ENCODE measurements around the gene ACVRL1.

Gene ACVRL1

DNA sequence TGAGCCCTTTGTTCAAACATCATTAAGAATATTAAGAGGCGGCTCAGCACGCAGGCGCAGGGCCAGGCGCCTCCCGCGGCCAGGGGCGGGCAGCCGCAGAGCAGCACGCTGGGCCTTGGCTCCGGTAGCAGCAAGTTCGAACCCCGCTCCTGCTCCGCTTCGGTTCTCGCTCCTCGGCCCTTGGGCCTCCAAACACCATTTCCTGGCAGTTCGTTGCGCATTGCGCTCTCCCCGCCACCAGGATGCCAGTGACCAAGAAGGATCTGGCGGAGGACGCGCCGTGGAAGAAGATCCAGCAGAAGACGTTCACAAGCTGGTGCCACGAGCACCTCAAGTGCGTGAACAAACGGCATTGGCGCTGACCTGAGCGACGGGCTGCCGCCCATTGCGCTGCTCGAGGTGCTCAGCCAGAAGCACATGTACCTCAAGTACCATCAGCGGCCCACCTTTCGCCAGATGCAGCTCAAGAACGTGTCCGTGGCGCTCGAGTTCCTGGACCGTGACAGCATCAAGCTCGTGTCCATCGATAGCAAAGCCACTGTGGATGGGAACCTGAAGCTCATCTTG lies 6.9 kb upstream of the ACVRL1 start:
- DNase-seq, result no peak

DNA sequence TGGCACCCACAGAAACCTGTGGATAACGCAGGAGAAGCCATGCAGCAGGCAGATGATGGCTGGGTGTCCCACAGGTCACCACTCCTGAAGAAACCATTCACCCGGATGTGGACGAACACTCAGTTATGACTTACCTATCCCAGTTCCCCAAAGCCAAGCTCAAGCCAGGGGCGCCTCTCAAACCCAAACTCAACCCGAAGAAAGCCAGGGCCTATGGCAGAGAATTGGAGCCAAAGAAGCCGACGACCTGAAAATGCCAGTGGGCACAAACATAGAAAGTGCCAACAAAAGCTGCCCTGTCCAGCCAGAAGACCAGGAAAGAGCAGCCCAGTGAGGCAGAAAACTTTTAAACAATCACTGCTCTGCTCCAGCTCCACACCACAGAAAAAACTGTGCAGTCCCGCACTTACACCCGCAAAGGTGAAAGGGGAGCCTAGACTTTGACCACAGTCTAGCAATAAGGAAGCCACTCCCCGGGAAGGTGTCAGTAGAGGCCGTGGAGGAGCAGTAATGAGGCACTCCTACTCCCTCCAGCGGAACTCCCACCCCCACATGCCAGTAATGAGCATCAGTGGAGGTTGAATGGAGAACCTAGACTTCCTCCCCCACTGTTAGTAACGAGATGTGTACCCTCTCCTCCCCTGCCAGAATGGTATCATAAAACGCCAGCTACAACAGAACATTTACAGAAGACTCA lies 6.0 kb upstream of the ACVRL1 start:
- no peak for DNase-seq

DNA sequence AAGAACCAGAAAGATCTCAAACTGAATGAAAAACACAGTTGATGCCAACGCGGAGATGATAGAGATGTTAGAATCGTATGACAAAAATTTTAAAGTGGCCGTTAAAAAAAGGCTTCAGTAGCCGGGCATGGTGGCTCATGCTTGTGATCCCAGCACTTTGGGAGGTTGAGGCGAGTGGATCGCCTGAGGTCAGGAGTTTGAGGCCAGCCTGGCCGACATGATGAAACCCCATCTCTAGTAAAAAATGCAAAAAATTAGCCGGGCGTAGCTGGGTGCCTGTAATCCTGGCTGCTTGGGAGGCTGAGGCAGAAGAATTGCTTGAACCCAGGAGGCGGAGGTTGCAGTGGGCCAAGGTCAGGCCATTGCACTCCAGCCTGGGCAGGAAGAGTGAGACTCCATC lies 5.4 kb upstream of the ACVRL1 start:
- DNase-seq, result no peak

DNA sequence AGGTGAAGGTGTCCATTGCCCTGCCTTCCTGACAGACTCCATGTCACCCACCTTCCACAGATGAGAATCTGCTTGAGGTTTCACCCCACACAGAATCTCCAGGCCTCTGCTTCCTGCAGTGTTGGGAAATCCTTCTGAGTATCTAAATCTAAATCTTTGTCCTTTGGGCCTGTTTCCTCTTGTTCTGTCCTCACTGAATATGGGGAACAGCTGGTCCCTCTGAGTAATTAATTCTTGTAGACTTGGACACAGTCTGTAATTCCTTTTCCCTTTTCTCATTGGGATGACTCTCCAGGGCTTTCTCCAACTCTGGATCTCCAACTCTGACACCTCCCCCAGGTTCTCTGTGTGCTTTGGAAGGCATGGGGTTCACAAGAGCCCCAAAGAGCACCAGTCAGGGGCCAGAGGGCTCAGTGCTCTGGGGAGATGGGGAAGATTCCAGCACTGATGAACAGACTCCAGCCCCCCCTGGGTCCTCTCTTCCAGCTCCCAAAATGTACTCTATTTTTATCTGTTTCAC lies 2.3 kb upstream of the ACVRL1 start:
- no peak for DNase-seq

DNA sequence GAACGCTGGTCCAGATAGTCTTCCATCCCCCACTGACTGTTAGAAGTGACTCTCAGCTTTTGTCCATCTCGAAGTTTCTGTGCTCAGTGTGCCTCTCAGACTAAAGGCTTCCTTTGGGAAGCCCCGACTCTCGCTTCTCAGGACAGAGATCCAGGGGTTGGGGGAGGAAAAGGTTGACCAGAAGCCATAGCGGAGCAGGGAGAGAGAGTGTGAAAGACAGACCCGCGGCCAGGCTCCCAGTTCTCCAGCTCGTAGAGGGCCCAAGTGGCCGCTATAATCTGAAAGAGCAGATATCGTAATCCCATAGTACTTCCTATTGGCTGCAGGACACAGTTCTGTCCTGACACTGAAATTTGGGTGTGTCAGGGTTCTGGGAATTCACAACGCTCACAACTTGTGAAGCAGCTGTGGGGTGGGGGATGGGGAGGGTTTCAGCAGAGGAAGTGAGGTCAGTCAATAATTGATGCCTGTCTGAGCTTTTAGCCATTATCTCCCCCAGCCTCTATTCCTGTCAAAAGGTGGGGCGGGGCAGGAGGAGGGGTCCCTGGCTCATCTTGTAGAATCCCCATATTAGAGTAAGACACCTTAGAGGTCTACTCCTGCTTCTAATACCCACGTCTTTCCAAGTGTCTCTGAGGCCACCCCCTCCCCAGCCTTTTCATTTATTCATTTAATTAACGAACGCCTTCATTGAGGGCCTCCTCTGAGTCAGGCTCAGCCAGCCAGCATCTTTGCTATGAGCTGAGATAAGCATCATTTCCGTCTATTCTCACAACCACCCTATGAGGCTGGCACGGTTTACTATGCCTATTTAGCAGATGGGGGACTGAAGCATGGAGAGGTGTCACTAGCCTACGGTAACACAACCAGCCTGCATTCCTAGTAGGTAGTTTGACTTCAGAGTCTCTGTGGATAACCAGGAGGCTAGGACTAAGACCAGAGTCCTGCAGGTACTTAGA lies 1.6 kb upstream of the ACVRL1 start:
- no peak for DNase-seq

DNA sequence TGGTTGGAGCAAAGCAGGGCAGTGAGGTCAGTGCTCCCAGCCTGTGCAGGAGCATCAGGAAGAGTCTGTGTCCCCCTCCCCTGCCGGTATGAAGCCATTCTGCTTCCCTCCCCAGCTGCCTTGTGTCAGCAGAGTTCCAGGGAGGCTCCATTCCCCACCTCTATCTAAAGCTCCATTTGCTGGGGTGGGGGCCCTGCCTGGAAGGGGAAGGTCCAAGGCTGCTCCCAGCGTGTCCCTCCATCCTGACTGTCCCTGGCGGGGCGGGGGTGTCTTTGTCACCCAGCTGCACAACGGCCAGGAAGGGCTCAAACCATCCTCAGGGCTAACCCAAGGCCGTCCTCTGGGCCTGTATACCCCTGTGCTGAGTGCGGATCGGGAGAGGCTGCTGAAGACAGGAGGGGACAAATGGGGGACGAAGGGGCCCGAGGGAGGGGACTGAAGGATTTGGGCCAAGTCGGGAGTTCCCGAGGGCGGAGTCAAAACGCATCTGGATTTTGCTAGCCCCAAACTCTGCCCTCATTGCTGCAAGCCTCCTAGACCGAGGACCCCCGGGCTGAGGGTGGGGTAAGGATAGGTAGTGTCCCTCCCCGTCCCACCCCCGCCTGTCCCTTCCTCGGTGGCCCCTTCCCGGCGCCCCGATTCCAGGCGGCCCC lies 748 bp upstream of the ACVRL1 start:
- DNase-seq, result no peak

DNA sequence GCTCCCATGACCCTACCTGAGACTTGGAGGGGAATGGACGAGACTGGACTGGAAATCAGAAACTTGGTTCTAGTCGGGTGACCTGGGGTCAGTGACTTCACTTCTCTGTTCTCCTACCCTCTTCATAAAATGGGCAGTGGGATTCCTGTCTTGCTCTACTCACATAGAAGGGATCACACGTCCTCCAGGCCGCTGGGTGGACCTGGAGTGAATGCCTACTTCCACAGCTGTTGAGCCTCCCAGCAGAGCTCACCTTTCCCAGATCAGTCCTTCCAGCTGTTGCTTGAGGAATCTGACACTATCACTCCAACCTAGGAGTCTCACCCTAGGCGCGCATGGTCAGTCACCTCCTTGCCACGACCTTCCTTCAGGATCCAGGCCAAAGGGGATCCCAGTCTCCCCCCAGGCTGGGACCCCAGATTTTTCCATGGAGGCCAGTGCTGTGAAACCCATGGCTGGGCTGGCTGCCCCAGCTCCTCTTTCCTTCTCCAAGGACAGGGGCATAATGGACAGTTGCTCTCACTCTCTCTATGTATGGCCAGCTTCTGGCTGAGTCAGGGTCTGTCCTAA lies 637 bp downstream of the ACVRL1 start:
- DNase-seq, result no peak

DNA sequence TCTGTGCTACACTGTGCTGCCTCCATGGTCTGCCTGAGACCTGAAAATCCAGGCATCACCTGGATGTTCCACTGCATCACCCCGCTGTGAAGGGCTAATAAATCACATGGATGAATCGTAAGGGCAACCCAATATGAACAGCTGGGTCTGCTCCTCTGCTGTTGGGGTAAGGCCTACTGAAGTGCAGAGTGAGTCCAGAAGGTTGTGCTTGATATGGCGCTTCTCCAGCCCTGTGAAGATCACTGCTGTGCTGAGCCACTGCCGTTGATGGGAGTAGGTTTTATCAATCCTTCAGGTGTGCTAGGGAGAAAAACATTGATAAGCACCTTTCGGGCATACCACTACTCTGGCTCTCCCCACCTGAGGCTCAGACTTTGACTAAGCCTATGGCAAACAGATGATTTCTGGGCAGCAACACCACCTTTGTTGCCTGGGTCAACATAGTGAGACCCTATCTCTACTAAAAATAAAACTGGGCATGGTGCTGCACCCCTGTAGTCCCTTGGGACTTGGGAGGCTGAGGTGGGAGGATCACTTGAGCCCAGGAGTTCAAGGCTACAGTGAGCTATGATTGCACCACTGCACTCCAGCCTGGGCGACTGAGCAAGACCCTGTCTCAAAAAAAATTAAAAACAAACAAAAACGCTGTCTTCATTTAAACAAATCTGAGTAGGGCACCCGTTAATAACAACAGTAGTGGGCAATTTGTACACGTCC lies 1.7 kb downstream of the ACVRL1 start:
- no peak for DNase-seq

DNA sequence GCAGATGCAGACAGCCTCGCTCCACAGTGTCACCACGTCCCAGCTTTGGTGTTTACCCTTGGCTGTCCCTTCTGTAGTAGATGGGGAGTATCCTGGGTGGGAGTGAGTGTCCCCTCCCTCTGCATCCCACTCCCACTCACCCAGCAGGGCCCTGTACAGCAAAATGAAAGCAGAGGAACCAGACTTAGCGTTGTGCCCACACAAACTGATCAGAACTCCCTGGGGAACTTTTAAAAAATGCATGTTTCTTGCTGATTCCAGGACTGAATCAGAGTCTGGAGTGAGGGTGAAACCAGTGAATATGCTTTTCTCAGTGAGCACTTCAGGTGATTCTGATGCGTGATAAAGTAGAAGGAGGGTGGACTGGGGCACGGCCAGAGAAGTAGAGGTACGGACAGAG lies 2.9 kb downstream of the ACVRL1 start:
- DNase-seq, result no peak

DNA sequence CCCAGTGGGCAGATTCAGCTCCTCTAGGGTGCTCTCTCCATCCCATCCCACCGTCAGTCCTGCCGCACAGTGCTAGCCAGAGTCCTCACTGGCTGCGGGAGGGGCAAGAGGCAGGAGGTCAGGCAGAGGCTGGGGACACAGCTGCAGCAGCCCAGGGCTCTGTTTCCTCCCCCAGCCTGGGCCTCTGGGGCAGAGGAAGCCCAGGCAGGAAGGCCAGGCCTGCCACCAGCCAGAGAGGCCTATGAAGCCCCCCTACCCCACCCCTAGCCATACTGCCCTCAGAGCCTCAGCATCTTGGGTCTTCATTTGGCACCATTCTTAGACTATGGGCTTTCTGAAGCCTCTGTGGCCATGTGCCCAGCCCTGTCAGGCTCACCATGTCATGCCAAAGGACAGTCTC lies 3.4 kb downstream of the ACVRL1 start:
- no peak for DNase-seq

DNA sequence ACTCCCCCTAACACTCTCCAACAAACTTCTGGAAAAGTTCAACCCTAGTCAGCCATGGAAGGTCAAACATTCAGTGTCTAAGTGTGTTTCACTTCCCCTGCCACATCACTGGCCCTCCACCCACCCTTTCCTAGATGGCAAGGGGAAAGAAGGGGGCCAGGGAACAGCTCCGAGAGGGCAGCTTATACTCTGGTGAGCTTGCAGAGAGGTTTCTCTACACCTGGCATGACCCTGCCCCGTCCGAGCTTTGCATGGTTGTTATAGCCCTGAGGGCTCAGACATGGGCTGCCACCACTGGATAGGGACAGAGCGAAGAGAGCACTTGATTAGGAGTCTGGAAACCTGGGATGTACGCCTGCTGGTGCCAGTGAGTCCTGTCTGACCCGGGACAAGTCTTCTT lies 4.0 kb downstream of the ACVRL1 start:
- DNase-seq, result no peak

DNA sequence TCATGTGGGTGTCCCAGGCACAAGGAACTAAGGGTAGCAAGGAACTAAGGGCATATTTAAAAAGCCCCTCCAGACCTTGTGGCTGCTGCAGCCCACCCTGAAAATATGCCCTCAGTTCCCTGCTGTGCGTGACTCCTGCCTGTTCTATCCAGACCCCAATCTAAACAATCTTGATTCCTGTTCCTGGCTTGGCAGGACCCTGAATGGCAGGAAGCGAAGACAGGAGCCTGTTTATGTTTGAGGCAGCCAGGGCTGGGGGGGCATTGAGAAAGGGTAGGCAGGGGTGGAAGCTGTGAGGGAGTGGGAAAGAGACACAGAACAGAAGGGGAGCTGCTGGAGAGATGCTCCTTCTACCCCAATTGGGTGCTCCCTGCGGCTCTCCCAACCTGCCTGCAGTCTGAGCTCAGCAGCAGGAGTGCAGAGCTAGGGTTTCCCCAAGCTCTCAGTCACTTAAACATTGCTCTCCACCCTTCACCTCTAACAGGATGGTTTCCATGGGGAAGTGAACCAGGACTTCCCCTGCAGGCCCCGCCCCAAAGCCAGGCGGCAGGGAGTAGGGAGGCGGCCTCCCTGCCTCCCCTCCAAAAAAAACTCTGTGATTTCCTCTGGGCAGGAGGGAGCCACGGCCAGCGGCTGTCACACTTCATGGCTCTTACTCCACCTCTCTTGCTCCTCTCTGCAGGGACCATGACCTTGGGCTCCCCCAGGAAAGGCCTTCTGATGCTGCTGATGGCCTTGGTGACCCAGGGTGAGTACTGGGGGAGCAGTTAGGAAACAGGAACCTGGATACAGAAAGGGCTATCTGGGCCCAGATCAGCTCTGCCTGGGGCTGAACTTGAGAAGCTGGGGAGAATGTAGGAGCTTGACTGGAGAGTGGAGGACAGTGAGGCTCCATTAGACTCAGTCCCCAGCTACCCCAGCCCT lies 4.7 kb downstream of the ACVRL1 start:
- no peak for DNase-seq

DNA sequence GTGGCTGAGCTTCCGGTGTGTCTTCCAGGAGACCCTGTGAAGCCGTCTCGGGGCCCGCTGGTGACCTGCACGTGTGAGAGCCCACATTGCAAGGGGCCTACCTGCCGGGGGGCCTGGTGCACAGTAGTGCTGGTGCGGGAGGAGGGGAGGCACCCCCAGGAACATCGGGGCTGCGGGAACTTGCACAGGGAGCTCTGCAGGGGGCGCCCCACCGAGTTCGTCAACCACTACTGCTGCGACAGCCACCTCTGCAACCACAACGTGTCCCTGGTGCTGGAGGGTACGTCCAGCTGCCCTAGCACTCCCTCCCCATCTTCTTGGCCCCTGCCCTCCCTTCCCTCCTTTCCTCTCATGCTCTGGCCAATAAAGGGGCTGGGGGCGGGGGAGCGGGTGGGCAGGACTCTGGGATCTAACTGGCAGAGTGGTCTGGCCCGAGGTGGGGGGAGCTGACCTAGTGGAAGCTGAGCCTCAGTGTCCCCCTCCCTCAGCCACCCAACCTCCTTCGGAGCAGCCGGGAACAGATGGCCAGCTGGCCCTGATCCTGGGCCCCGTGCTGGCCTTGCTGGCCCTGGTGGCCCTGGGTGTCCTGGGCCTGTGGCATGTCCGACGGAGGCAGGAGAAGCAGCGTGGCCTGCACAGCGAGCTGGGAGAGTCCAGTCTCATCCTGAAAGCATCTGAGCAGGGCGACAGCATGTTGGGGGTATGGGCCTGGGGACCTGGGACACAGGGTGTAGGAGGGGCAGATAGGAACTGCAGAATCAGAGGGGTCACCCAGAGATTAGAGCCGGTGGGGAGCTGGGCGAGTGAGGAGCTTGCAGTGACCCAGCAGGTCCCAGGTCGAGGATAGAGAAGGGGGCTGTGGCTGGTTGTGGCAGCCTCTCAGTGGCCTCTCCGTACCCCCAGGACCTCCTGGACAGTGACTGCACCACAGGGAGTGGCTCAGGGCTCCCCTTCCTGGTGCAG lies 6.0 kb downstream of the ACVRL1 start:
- no peak for DNase-seq

DNA sequence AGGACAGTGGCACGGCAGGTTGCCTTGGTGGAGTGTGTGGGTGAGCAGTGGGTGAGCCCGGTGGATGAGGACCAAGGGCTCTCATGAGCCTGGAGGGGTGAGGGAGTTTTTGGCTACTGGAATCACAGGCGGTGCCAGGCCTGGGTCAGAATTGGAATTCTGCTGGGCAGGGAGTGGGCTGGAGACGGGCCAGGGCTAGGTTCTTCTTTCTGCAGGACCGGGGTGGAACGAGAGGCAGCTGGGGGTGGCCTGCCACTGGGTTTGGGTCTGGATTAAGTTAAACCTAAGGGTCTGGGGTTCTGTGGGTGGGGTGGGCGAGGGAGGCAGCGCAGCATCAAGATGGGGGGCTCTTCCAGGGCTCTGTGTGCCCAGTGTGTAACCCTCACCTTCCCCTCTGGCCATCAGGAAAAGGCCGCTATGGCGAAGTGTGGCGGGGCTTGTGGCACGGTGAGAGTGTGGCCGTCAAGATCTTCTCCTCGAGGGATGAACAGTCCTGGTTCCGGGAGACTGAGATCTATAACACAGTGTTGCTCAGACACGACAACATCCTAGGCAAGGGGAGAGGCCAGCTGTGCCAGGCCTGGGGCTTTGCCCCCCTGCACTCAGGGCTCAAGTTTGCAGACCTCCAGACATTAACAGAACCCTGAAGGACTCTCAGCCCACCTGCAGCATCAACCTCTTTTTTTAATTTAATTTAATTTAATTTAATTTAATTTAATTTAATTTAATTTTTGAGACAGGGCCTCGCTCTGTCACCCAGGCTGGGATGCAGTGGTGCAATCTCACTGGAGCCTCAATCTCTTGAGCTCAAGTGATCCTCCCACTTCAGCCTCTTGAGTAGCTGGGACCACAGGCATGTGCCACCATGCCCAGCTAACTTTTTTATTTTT lies 7.0 kb downstream of the ACVRL1 start:
- no peak for DNase-seq

DNA sequence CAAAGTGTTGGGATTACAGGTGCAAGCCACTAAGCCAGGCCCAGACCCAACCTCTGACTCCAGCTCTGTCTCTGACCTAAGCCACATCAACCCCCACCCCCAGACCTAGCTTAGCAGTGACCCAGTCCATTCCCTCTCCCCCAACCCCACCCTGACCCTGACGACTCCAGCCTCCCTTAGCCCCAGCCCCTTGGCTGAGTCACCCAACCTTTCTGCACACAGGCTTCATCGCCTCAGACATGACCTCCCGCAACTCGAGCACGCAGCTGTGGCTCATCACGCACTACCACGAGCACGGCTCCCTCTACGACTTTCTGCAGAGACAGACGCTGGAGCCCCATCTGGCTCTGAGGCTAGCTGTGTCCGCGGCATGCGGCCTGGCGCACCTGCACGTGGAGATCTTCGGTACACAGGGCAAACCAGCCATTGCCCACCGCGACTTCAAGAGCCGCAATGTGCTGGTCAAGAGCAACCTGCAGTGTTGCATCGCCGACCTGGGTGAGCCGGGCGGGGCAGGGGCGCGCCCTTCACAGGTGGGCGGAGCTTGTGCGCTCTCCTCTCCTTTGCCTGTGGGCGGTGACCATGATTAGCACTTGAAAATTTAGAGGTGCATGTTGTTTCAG lies 7.8 kb downstream of the ACVRL1 start:
- no peak for DNase-seq

DNA sequence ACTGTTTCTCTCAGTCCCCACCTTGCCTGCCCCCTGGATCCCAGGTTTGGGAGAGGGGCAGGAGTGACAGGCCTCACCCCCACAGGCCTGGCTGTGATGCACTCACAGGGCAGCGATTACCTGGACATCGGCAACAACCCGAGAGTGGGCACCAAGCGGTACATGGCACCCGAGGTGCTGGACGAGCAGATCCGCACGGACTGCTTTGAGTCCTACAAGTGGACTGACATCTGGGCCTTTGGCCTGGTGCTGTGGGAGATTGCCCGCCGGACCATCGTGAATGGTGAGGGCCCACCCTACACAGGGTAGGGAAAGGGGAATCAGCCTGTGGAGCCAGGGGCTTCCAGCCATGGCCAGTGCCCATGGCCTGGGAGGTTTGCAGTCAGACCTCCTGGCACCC lies 8.6 kb downstream of the ACVRL1 start:
- no peak for DNase-seq

DNA sequence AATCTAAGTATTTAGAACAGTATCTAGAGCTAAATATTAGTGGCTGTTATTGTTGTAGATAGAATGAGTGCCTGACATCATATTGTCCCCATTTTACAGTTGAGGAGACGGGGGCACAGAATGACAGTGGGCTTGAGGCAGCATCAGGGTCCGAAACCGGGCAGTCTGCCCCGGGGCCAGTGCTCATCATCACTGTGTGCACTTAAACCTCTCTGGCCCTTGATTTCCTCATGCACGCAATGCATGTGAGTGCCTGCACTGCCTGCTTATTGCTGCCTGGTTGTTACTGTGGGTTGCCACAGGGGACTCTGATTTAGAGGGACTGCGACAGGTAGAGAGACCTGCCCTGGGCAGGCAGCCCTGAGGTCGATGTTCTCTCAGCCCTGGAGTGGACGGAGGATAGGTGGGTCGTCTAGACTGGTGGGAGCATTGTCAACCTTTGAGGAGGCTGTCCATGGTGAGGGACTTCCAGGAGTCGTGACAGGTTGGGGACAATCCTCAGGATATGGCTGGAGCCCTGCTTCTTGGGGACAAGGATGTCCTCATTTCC lies 9.8 kb downstream of the ACVRL1 start:
- DNase-seq, result no peak
